Activated T-cell treated with anti-CD3 and anti-CD28 coated beads for 48 hours (primary cell): ENCODE measurements around the gene VSIG10.
"Not testable (repeated sequence)": the region's sequence is repeated elsewhere in the genome, so short reads cannot be mapped to it uniquely, and the experiment has no call there.

ENCODE experiments used
- DNase-seq: peaks from one replicate; pipeline ENCODE4 v3.0.0-alpha.2; 2020; ENCODE audit warnings: low read depth

The VSIG10 gene

GRCh38 chr12:118103601-118104382 is at the start of gene VSIG10:
VSIG10 (minus strand) TSS chr12:118104011; CDS start chr12:118103671, 340 bp downstream.
- DNase-seq, result peak; percentile 15

- DNase-seq, result no peak
These were observed 47.9 kb upstream of the VSIG10 start for GRCh38 chr12:118151755-118152154.

GRCh38 chr12:118150625-118151024 is 46.8 kb upstream of the VSIG10 start:
- DNase-seq, result no peak

- DNase-seq, result no peak
These were observed 44.5 kb upstream of the VSIG10 start for GRCh38 chr12:118148287-118148686.

GRCh38 chr12:118145798-118146156 is 42.0 kb upstream of the VSIG10 start:
- no peak for DNase-seq

GRCh38 chr12:118145113-118145797 is 41.4 kb upstream of the VSIG10 start:
- DNase-seq, result no peak

- DNase-seq, result no peak
These were observed 40.7 kb upstream of the VSIG10 start for GRCh38 chr12:118144499-118144898.

- DNase-seq, result no peak
These were observed 37.0 kb upstream of the VSIG10 start for GRCh38 chr12:118140825-118141224.

- DNase-seq, result no peak
These were observed 33.4 kb upstream of the VSIG10 start for GRCh38 chr12:118137148-118137678.

- peak; percentile 33 for DNase-seq
These were observed 32.8 kb upstream of the VSIG10 start for GRCh38 chr12:118136559-118137003.

GRCh38 chr12:118135788-118136558 is 32.2 kb upstream of the VSIG10 start, which contains the start of gene PEBP1:
PEBP1 (plus strand) TSS chr12:118136124; CDS start chr12:118136210, 86 bp downstream.
- DNase-seq, result peak; percentile 94

GRCh38 chr12:118129436-118129835 is 25.6 kb upstream of the VSIG10 start:
- not testable (repeated sequence) for DNase-seq

- no peak for DNase-seq
These were observed 24.1 kb upstream of the VSIG10 start for GRCh38 chr12:118127867-118128266.

GRCh38 chr12:118126119-118126757 is 22.4 kb upstream of the VSIG10 start:
- DNase-seq, result no peak

GRCh38 chr12:118125743-118126118 is 21.9 kb upstream of the VSIG10 start:
- no peak for DNase-seq

- no peak for DNase-seq
These were observed 20.6 kb upstream of the VSIG10 start for GRCh38 chr12:118124333-118124874.

GRCh38 chr12:118122264-118122663 is 18.5 kb upstream of the VSIG10 start:
- DNase-seq, result no peak

- peak; percentile 56 for DNase-seq
These were observed 17.0 kb upstream of the VSIG10 start for GRCh38 chr12:118120579-118121363.

- no peak for DNase-seq
These were observed 15.7 kb upstream of the VSIG10 start for GRCh38 chr12:118119449-118119879.

- DNase-seq, result no peak
These were observed 5.3 kb upstream of the VSIG10 start for GRCh38 chr12:118109088-118109487.

- DNase-seq, result no peak
These were observed 3.9 kb upstream of the VSIG10 start for GRCh38 chr12:118107694-118108093.
